ENCODE results near the gene PARD6A. TPM values are rescaled to one million over a fixed set of nuclear protein-coding genes. Genes with fewer than 3 reads are reported as not detected.

PARD6A gene
- total and polyA plus RNA-seq, 2 donors (not counting 3 experiments of a cell fraction or from before 2014, with no cell fraction given), result 1.3 to 2.9 TPM

DNA sequence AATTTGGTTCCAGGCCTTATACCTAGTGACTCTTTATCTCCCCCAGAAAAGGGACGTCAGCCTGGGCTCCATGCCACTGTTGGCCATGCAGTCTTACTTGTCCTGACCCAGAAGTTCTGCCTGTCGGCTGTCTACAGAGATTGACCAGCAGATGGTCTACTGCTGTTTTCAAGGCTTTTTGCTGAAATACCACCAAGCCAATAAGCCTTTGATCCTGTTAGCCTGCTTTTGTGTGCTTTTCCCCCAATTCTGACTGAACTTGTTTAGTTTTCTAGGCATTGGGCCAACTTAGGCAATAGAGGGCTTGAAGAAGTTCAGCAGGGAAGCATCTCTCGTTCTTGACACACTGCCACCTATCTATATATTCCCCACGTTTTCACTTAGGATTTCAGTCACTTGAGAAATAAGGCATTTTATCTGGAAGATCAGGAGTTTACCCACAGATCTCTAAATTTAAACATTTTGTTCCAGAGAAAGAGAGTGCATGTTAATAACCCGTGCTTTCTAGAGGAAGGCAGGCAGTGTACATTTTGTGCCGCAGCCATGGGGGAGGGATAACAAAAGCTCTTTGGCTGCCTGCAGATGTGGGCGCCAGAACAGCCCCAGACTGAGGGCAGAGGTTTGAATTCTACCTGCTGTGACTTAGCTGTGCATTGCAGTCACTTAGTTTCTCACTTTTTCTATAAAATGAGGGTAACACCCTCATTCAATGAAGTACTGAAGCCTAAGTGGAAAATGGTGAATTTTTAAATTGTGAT is 28.2 kb upstream of the PARD6A start:
- DNase-seq (ENCODE audit: low read depth, low spot score), result no peak
- no peak overlapping the region for H3K27ac ChIP-seq (ENCODE audit: insufficient read depth, low read depth, low read length)
- BruUV-seq (replicated peaks), result no TSS peak
- H3K9ac ChIP-seq (replicated peaks; ENCODE audit: extremely low read depth, insufficient read depth, low read length), result no peak overlapping the region
- no peak for FAIRE-seq
- no peak for TF ChIP-seq JUN (IDR thresholded peaks at IDR 0.05; ENCODE audit: borderline replicate concordance, insufficient read depth, insufficient read length, low read depth)
- no peak for TF ChIP-seq MYC (IDR thresholded peaks at IDR 0.05; ENCODE audit: low read depth, low read length)
- TF ChIP-seq POLR2AphosphoS5 (IDR thresholded peaks at IDR 0.05; ENCODE audit: insufficient read depth, low read depth, low read length), result no peak
- H3K9me1 ChIP-seq (replicated peaks; ENCODE audit: control insufficient read depth, extremely low read depth, insufficient read depth, low read length), result no peaks in the 10 kb centered on the region
- H2AFZ ChIP-seq (ENCODE audit: low read depth, low read length), result no peak overlapping the region
- H3K27me3 ChIP-seq (ENCODE audit: control insufficient read depth in 2 of 2, insufficient read depth in 2 of 2, low read length in 2 of 2), result no peaks in the 10 kb centered on the region
- no peak overlapping the region for H3K4me3 ChIP-seq (replicated peaks in 1 of 3; ENCODE audit: insufficient read depth in 1 of 3, low read depth in 1 of 3, low read length in 3 of 3)
- H3K4me1 ChIP-seq (ENCODE audit: control insufficient read depth, extremely low read depth, insufficient read depth, low read length), result no peaks in the 10 kb centered on the region
- dilution Hi-C loops (cut with MboI; ENCODE audit: extremely low pct_ligation_motif_present, low sequenced_read_pairs), result no loop called here
- H3K4me2 ChIP-seq (ENCODE audit: insufficient read depth, low read length), result no peak overlapping the region
- no peaks in the 10 kb centered on the region for H3K79me2 ChIP-seq (ENCODE audit: control insufficient read depth, insufficient read depth, low read length)
- intact Hi-C loops (cut with micrococcal nuclease), result no loop called here
- ChIA-PET CTCF (interaction anchor here (0.8 to 1.9 kb wide), 3 partner anchors 11 to 112 kb away, joined by 3 to 6 read pairs (median 3); no protein-coding TSS in a partner anchor), POLR2A (no interaction called here)
- H4K20me1 ChIP-seq (replicated peaks; ENCODE audit: control insufficient read depth, extremely low read depth, insufficient read depth, low read length), result no peaks in the 10 kb centered on the region
- H3K9me3 ChIP-seq (replicated peaks; ENCODE audit: control insufficient read depth, insufficient read depth, low read length), result no peaks in the 10 kb centered on the region
- H3K36me3 ChIP-seq (ENCODE audit: control insufficient read depth in 2 of 2, extremely low read depth in 1 of 2, insufficient read depth in 2 of 2, low read length in 2 of 2), result peaks cover 14 to 35% of the 10 kb centered on the region in 2 experiments

DNA sequence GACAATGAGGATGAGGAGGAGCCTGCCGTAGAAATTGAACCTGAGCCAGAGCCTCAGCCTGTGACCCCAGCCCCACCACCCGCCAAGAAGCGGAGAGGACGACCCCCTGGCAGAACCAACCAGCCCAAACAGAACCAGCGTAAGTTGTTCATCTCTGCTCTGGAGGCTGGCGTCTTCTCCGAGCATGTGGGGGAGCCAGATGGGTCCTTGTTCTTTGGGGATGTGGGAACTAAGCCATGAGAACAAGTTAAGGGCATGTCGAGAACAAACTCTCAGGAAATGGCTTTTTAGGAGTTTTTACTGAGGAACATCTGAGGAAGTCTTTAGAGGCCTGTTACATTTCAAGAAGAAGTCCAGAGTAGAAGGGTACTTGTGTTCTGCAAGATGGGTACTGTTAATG is 24.0 kb upstream of the PARD6A start:
- H3K9me1 ChIP-seq (replicated peaks; ENCODE audit: control insufficient read depth, extremely low read depth, insufficient read depth, low read length), result no peaks in the 10 kb centered on the region
- no peak overlapping the region for H3K9ac ChIP-seq (replicated peaks; ENCODE audit: extremely low read depth, insufficient read depth, low read length)
- H3K4me2 ChIP-seq (ENCODE audit: insufficient read depth, low read length), result no peak overlapping the region
- TF ChIP-seq FOS (IDR thresholded peaks at IDR 0.05; ENCODE audit: borderline replicate concordance, insufficient read depth, low read length), result no peak
- no peak for TF ChIP-seq MYC (IDR thresholded peaks at IDR 0.05; ENCODE audit: low read depth, low read length)
- TF ChIP-seq GATA2 (IDR thresholded peaks at IDR 0.05; ENCODE audit: insufficient read depth, insufficient read length, low read depth, low read length), result no peak
- TF ChIP-seq, protein P1, sequence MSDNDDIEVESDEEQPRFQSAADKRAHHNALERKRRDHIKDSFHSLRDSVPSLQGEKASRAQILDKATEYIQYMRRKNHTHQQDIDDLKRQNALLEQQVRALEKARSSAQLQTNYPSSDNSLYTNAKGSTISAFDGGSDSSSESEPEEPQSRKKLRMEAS (IDR thresholded peaks at IDR 0.05; ENCODE audit: insufficient read depth, insufficient read length), result no peak
- TF ChIP-seq JUN (IDR thresholded peaks at IDR 0.05; ENCODE audit: borderline replicate concordance, insufficient read depth, insufficient read length, low read depth), result no peak
- TF ChIP-seq POLR2A (IDR thresholded peaks at IDR 0.05; ENCODE audit: low read depth, low read length), result no peak
- TF ChIP-seq POLR2AphosphoS5 (IDR thresholded peaks at IDR 0.05; ENCODE audit: insufficient read depth, low read depth, low read length), result no peak
- TF ChIP-seq EZH2 (IDR thresholded peaks at IDR 0.05; ENCODE audit: borderline replicate concordance, low read depth, low read length, severe bottlenecking), result no peak
- TF ChIP-seq, protein P2, sequence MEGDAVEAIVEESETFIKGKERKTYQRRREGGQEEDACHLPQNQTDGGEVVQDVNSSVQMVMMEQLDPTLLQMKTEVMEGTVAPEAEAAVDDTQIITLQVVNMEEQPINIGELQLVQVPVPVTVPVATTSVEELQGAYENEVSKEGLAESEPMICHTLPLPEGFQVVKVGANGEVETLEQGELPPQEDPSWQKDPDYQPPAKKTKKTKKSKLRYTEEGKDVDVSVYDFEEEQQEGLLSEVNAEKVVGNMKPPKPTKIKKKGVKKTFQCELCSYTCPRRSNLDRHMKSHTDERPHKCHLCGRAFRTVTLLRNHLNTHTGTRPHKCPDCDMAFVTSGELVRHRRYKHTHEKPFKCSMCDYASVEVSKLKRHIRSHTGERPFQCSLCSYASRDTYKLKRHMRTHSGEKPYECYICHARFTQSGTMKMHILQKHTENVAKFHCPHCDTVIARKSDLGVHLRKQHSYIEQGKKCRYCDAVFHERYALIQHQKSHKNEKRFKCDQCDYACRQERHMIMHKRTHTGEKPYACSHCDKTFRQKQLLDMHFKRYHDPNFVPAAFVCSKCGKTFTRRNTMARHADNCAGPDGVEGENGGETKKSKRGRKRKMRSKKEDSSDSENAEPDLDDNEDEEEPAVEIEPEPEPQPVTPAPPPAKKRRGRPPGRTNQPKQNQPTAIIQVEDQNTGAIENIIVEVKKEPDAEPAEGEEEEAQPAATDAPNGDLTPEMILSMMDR (IDR thresholded peaks at IDR 0.05; ENCODE audit: extremely low read depth in 1 of 2, insufficient read depth in 1 of 2, low read depth in 1 of 2, low read length in 2 of 2), result no peak
- dilution Hi-C loops (cut with MboI; ENCODE audit: extremely low pct_ligation_motif_present, low sequenced_read_pairs) (no loop called here), intact Hi-C loops (cut with micrococcal nuclease) (no loop called here)
- no peak for DNase-seq (ENCODE audit: low read depth, low spot score)
- no peaks in the 10 kb centered on the region for H3K79me2 ChIP-seq (ENCODE audit: control insufficient read depth, insufficient read depth, low read length)
- H3K27ac ChIP-seq (ENCODE audit: insufficient read depth, low read depth, low read length), result no peak overlapping the region
- ChIA-PET POLR2A (no interaction called here), CTCF (no interaction called here)
- H3K27me3 ChIP-seq (ENCODE audit: control insufficient read depth in 2 of 2, insufficient read depth in 2 of 2, low read length in 2 of 2), result no peaks in the 10 kb centered on the region
- BruUV-seq (replicated peaks), result no TSS peak
- FAIRE-seq, result no peak
- no peaks in the 10 kb centered on the region for H3K4me1 ChIP-seq (ENCODE audit: control insufficient read depth, extremely low read depth, insufficient read depth, low read length)
- H3K9me3 ChIP-seq (replicated peaks; ENCODE audit: control insufficient read depth, insufficient read depth, low read length), result no peaks in the 10 kb centered on the region
- H3K36me3 ChIP-seq (ENCODE audit: control insufficient read depth in 2 of 2, extremely low read depth in 1 of 2, insufficient read depth in 2 of 2, low read length in 2 of 2), result peaks cover 8 to 26% of the 10 kb centered on the region in 2 experiments
- no peaks in the 10 kb centered on the region for H4K20me1 ChIP-seq (replicated peaks; ENCODE audit: control insufficient read depth, extremely low read depth, insufficient read depth, low read length)
- H3K4me3 ChIP-seq (replicated peaks in 1 of 3; ENCODE audit: insufficient read depth in 1 of 3, low read depth in 1 of 3, low read length in 3 of 3), result no peak overlapping the region
- no peak overlapping the region for H2AFZ ChIP-seq (ENCODE audit: low read depth, low read length)
